ENCODE measurements around the gene VMA21. TPM values are rescaled to one million over a fixed set of nuclear protein-coding genes. Genes with fewer than 3 reads are reported as not detected.
A peak's percentile ranks its signal among the peaks of the same experiment; 100 is the strongest.

VMA21 gene
- 63.6 and 64.5 TPM in 2 replicates for total RNA-seq (2014; rRNA removed; shearing (Covaris generic))

GRCh38 chrX:151396825-151397740 is at the start of gene VMA21:
Gene VMA21 (plus strand): TSS chrX:151397206. CDS start chrX:151397309, 103 bp downstream.
- peaks cover 3% of the 10 kb centered on the region; the same call in 1 of the 2 replicates for H3K4me1 ChIP-seq
- DNase-seq: peak; percentile 80 to 86
- no peaks in the 10 kb centered on the region for H3K36me3 ChIP-seq
- peak within 1 kb of the TSS; percentile 98 for H3K4me3 ChIP-seq
- peak within 1 kb of the TSS; percentile 93 for H3K27ac ChIP-seq
- no peaks in the 10 kb centered on the region for H3K27me3 ChIP-seq
- H3K9me3 ChIP-seq (replicated peaks): no peaks in the 10 kb centered on the region

GRCh38 chrX:151359341-151359740 is 37.7 kb upstream of the VMA21 start:
- Histone ChIP-seq H3K27me3 (no peaks in the 10 kb centered on the region), H3K4me1 (no peaks in the 10 kb centered on the region), H3K27ac (no peak overlapping the region), H3K4me3 (no peak overlapping the region), H3K9me3 (replicated peaks) (no peaks in the 10 kb centered on the region), H3K36me3 (no peaks in the 10 kb centered on the region)
- DNase-seq: no peak

- no peaks in the 10 kb centered on the region for H3K4me1 ChIP-seq
- DNase-seq: peak; percentile 16 to 37
These were observed 36.8 kb upstream of the VMA21 start for GRCh38 chrX:151359931-151360871.

GRCh38 chrX:151363316-151363715 is 33.7 kb upstream of the VMA21 start:
- no peaks in the 10 kb centered on the region for H3K36me3 ChIP-seq
- H3K27me3 ChIP-seq: no peaks in the 10 kb centered on the region
- DNase-seq: no peak
- no peak overlapping the region for H3K4me3 ChIP-seq
- H3K9me3 ChIP-seq (replicated peaks): no peaks in the 10 kb centered on the region
- H3K4me1 ChIP-seq: no peaks in the 10 kb centered on the region
- H3K27ac ChIP-seq: no peak overlapping the region

More at GRCh38 chrX:151359931-151360871, 36.8 kb upstream of the VMA21 start:
- Histone ChIP-seq H3K36me3 (no peaks in the 10 kb centered on the region), H3K27ac (no peak overlapping the region), H3K4me3 (no peak overlapping the region), H3K27me3 (no peaks in the 10 kb centered on the region), H3K9me3 (replicated peaks) (no peaks in the 10 kb centered on the region)

GRCh38 chrX:151365579-151365978 is 31.4 kb upstream of the VMA21 start:
- Histone ChIP-seq H3K27me3 (no peaks in the 10 kb centered on the region), H3K4me3 (no peak overlapping the region), H3K4me1 (no peaks in the 10 kb centered on the region), H3K36me3 (no peaks in the 10 kb centered on the region), H3K9me3 (replicated peaks) (no peaks in the 10 kb centered on the region), H3K27ac (no peak overlapping the region)
- DNase-seq: no peak

- H3K4me1 ChIP-seq: no peaks in the 10 kb centered on the region
- H3K36me3 ChIP-seq: no peaks in the 10 kb centered on the region
- H3K27me3 ChIP-seq: no peaks in the 10 kb centered on the region
- H3K27ac ChIP-seq: no peak overlapping the region
- no peaks in the 10 kb centered on the region for H3K9me3 ChIP-seq (replicated peaks)
- no peak overlapping the region for H3K4me3 ChIP-seq
- no peak for DNase-seq
These were observed 26.1 kb upstream of the VMA21 start for GRCh38 chrX:151370906-151371305.

GRCh38 chrX:151384807-151385206 is 12.2 kb upstream of the VMA21 start:
- Histone ChIP-seq H3K36me3 (no peaks in the 10 kb centered on the region), H3K4me3 (no peak overlapping the region), H3K4me1 (peaks cover 5% of the 10 kb centered on the region; the same call in 1 of the 2 replicates), H3K27me3 (no peaks in the 10 kb centered on the region), H3K9me3 (replicated peaks) (no peaks in the 10 kb centered on the region), H3K27ac (no peak overlapping the region)
- peak; percentile 13 to 34 for DNase-seq

GRCh38 chrX:151386838-151387459 is 10.1 kb upstream of the VMA21 start:
- peak; percentile 34 to 40 for DNase-seq
- no peak overlapping the region for H3K4me3 ChIP-seq

GRCh38 chrX:151391722-151392121 is 5.3 kb upstream of the VMA21 start:
- no peak for DNase-seq

More at GRCh38 chrX:151386838-151387459, 10.1 kb upstream of the VMA21 start:
- no peaks in the 10 kb centered on the region for H3K27me3 ChIP-seq
- peaks cover 5% of the 10 kb centered on the region; the same call in 1 of the 2 replicates for H3K4me1 ChIP-seq
- no peak overlapping the region for H3K27ac ChIP-seq
- no peaks in the 10 kb centered on the region for H3K9me3 ChIP-seq (replicated peaks)
- no peaks in the 10 kb centered on the region for H3K36me3 ChIP-seq

GRCh38 chrX:151393514-151393913 is 3.5 kb upstream of the VMA21 start:
- peaks cover 3% of the 10 kb centered on the region; the same call in 1 of the 2 replicates for H3K4me1 ChIP-seq
- no peak for DNase-seq
- H3K27me3 ChIP-seq: no peaks in the 10 kb centered on the region
- H3K9me3 ChIP-seq (replicated peaks): no peaks in the 10 kb centered on the region
- H3K27ac ChIP-seq: no peak overlapping the region
- no peaks in the 10 kb centered on the region for H3K36me3 ChIP-seq
- H3K4me3 ChIP-seq: no peak overlapping the region

More at GRCh38 chrX:151391722-151392121, 5.3 kb upstream of the VMA21 start:
- no peaks in the 10 kb centered on the region for H3K27me3 ChIP-seq
- H3K36me3 ChIP-seq: no peaks in the 10 kb centered on the region
- peaks cover 8% of the 10 kb centered on the region; the same call in 1 of the 2 replicates for H3K4me1 ChIP-seq
- no peaks in the 10 kb centered on the region for H3K9me3 ChIP-seq (replicated peaks)
- H3K27ac ChIP-seq: no peak overlapping the region
- H3K4me3 ChIP-seq: no peak overlapping the region

- DNase-seq: peak; percentile 41 to 57
- no peaks in the 10 kb centered on the region for H3K27me3 ChIP-seq
- H3K27ac ChIP-seq: peak overlapping the region; percentile 93
- H3K9me3 ChIP-seq (replicated peaks): no peaks in the 10 kb centered on the region
- H3K4me1 ChIP-seq: peaks cover 3% of the 10 kb centered on the region; the same call in 1 of the 2 replicates
- peak overlapping the region; percentile 98 for H3K4me3 ChIP-seq
- no peaks in the 10 kb centered on the region for H3K36me3 ChIP-seq
These were observed 773 bp upstream of the VMA21 start for GRCh38 chrX:151396042-151396824.

- H3K9me3 ChIP-seq (replicated peaks): no peaks in the 10 kb centered on the region
- H3K27ac ChIP-seq: peak overlapping the region; percentile 93
- no peaks in the 10 kb centered on the region for H3K27me3 ChIP-seq
- peak in 1 of 2 experiments; percentile 18 for DNase-seq
- peaks cover 3% of the 10 kb centered on the region; the same call in 1 of the 2 replicates for H3K4me1 ChIP-seq
- H3K4me3 ChIP-seq: peak overlapping the region; percentile 98
- H3K36me3 ChIP-seq: no peaks in the 10 kb centered on the region
These were observed 700 bp downstream of the VMA21 start for GRCh38 chrX:151397741-151398070.

GRCh38 chrX:151398346-151398745 is 1.3 kb downstream of the VMA21 start:
- Histone ChIP-seq H3K4me1 (peaks cover 3% of the 10 kb centered on the region; the same call in 1 of the 2 replicates), H3K36me3 (no peaks in the 10 kb centered on the region), H3K27me3 (no peaks in the 10 kb centered on the region), H3K27ac (no peak overlapping the region), H3K4me3 (no peak overlapping the region; the same call in 1 of the 2 replicates), H3K9me3 (replicated peaks) (no peaks in the 10 kb centered on the region)
- DNase-seq: no peak

Measured in SJCRH30 (cell line).